H9 (cell line): Measurements from ENCODE around the gene ESX1. TPM values are rescaled to one million over a fixed set of nuclear protein-coding genes. Genes with fewer than 3 reads are reported as not detected.
A peak's percentile ranks its signal among the peaks of the same experiment; 100 is the strongest.

Source experiments
- DNase-seq: peaks from one replicate; pipeline ENCODE4 v3.0.0-alpha.2; 2017
- H2AFZ ChIP-seq: one replicate; pipeline ENCODE4 v1.6.1; 2013; ENCODE audit warnings: mild to moderate bottlenecking, low read length, control low read depth, moderate library complexity
- H2AK5ac ChIP-seq: 2 replicates; pipeline ENCODE4 v1.6.1; 2013; ENCODE audit warnings: low read length, control low read depth, mixed read lengths; ENCODE audit not compliant: insufficient read length
- H2BK120ac ChIP-seq: one replicate; pipeline ENCODE4 v1.6.1; 2013; ENCODE audit warnings: low read depth, mild to moderate bottlenecking, low read length, control low read depth, inconsistent platforms; ENCODE audit not compliant: poor library complexity, severe bottlenecking
- H2BK12ac ChIP-seq: 2 replicates; pipeline ENCODE4 v1.6.1; 2013; ENCODE audit warnings: low read length, control low read depth, mixed read lengths, low read depth; ENCODE audit not compliant: insufficient read length
- H2BK15ac ChIP-seq: 2 replicates; pipeline ENCODE4 v1.6.1; 2013; ENCODE audit warnings: low read depth, low read length, control low read depth
- H2BK20ac ChIP-seq: one replicate; pipeline ENCODE4 v1.6.1; 2013; ENCODE audit warnings: low read depth, mild to moderate bottlenecking, low read length, control low read depth, inconsistent platforms; ENCODE audit not compliant: poor library complexity, severe bottlenecking
- H2BK5ac ChIP-seq: 2 replicates; pipeline ENCODE4 v1.6.1; 2013; ENCODE audit warnings: low read length, control low read depth, mixed read lengths; ENCODE audit not compliant: insufficient read length
- H3K14ac ChIP-seq: 2 replicates; pipeline ENCODE4 v1.6.1; 2013; ENCODE audit warnings: low read length, control low read depth; ENCODE audit not compliant: insufficient read depth
- H3K18ac ChIP-seq: 2 replicates; pipeline ENCODE4 v1.6.1; 2013; ENCODE audit warnings: low read depth, mild to moderate bottlenecking, mixed read lengths, low read length, control low read depth; ENCODE audit not compliant: insufficient read length
- H3K23ac ChIP-seq: 2 replicates; pipeline ENCODE4 v1.6.1; 2013; ENCODE audit warnings: low read length, control low read depth, mixed read lengths, low read depth; ENCODE audit not compliant: insufficient read length
- H3K23me2 ChIP-seq: 2 replicates; pipeline ENCODE4 v1.6.1; 2013; ENCODE audit warnings: low read depth, mild to moderate bottlenecking, mixed read lengths, low read length, control low read depth; ENCODE audit not compliant: insufficient read length, poor library complexity, severe bottlenecking
- H3K27ac ChIP-seq: 2 replicates; pipeline ENCODE4 v1.5.1; 2013; ENCODE audit warnings: low read length, control low read depth, mixed read lengths, low read depth; ENCODE audit not compliant: insufficient read length
- H3K27me3 ChIP-seq: 2 replicates; pipeline ENCODE4 v1.6.1; 2013; ENCODE audit warnings: low read length, control low read depth, inconsistent platforms; ENCODE audit not compliant: insufficient read depth
- H3K4ac ChIP-seq: 2 replicates; pipeline ENCODE4 v1.6.1; 2013; ENCODE audit warnings: low read depth, mild to moderate bottlenecking, control low read depth, inconsistent platforms, low read length, moderate library complexity
- H3K4me1 ChIP-seq: 2 replicates; pipeline ENCODE4 v1.6.1; 2013; ENCODE audit warnings: low read length, control low read depth, inconsistent platforms; ENCODE audit not compliant: insufficient read depth
- H3K4me2 ChIP-seq: 2 replicates; pipeline ENCODE4 v1.6.1; 2013; ENCODE audit warnings: low read length, control low read depth, mixed read lengths; ENCODE audit not compliant: insufficient read length, insufficient read depth
- H3K56ac ChIP-seq: 2 replicates; pipeline ENCODE4 v1.6.1; 2013; ENCODE audit warnings: low read depth, mild to moderate bottlenecking, mixed read lengths, low read length, control low read depth; ENCODE audit not compliant: insufficient read length
- H3K79me1 ChIP-seq: 2 replicates; pipeline ENCODE4 v1.6.1; 2013; ENCODE audit warnings: low read depth, mild to moderate bottlenecking, moderate library complexity, low read length, control low read depth, inconsistent platforms; ENCODE audit not compliant: insufficient read depth, poor library complexity, severe bottlenecking
- H3K79me2 ChIP-seq: 2 replicates; pipeline ENCODE4 v1.6.1; 2013; ENCODE audit warnings: low read length, control low read depth, inconsistent platforms; ENCODE audit not compliant: insufficient read depth
- H3K9ac ChIP-seq: 2 replicates; pipeline ENCODE4 v1.6.1; 2013; ENCODE audit warnings: low read length, control low read depth, mixed read lengths; ENCODE audit not compliant: insufficient read length; ENCODE audit errors: extremely low read depth
- H3K9me3 ChIP-seq: one replicate; pipeline ENCODE4 v1.6.1; 2013; ENCODE audit warnings: low read depth, low read length, inconsistent platforms; ENCODE audit not compliant: control insufficient read depth
- H3T11ph ChIP-seq: one replicate; pipeline ENCODE4 v1.6.1; 2013; ENCODE audit warnings: mild to moderate bottlenecking, low read length, control low read depth, inconsistent platforms
- H4K20me1 ChIP-seq: one replicate; pipeline ENCODE4 v1.6.1; 2013; ENCODE audit not compliant: control insufficient read depth, insufficient read length, insufficient read depth
- H4K5ac ChIP-seq: 2 replicates; pipeline ENCODE4 v1.6.1; 2013; ENCODE audit warnings: low read depth, mild to moderate bottlenecking, mixed read lengths, low read length, control low read depth; ENCODE audit not compliant: insufficient read length
- H4K8ac ChIP-seq: replicated peaks from 2 replicates; pipeline ENCODE4 v1.6.1; 2013; ENCODE audit warnings: low read length, control low read depth, mixed read lengths, low read depth; ENCODE audit not compliant: insufficient read length
- H4K91ac ChIP-seq: 2 replicates; pipeline ENCODE4 v1.6.1; 2013; ENCODE audit warnings: low read depth, mild to moderate bottlenecking, moderate library complexity, mixed read lengths, low read length, control low read depth; ENCODE audit not compliant: insufficient read length
- H3K27ac Mint-ChIP-seq, 3 experiments: 2 replicates in 2 of 3; 3 replicates in 1 of 3; pipeline ENCODE4 v1.8.0; 2020 to 2021; ENCODE audit warnings: mixed read lengths in 3 of 3, mild to moderate bottlenecking in 1 of 3, moderate library complexity in 1 of 3
- H3K27me3 Mint-ChIP-seq: 2 replicates; pipeline ENCODE4 v1.8.0; 2021; ENCODE audit warnings: low read depth, mild to moderate bottlenecking, moderate library complexity, mixed read lengths
- H3K36me3 Mint-ChIP-seq, 3 experiments: 2 replicates in 2 of 3; 3 replicates in 1 of 3; pipeline ENCODE4 v1.8.0; 2020 to 2021; ENCODE audit warnings: low read depth in 3 of 3, mixed read lengths in 3 of 3; ENCODE audit not compliant: insufficient read depth in 1 of 3
- H3K4me1 Mint-ChIP-seq, 2 experiments: 2 replicates each; pipeline ENCODE4 v1.8.0; 2020; ENCODE audit warnings: mixed read lengths in 2 of 2
- H3K4me3 Mint-ChIP-seq, 2 experiments: 2 replicates in 1 of 2; 3 replicates in 1 of 2; pipeline ENCODE4 v1.8.0; 2020 to 2021; ENCODE audit warnings: mild to moderate bottlenecking in 2 of 2, mixed read lengths in 2 of 2, moderate library complexity in 1 of 2
- H3K9me3 Mint-ChIP-seq, 2 experiments: 2 replicates in 1 of 2; 3 replicates in 1 of 2; pipeline ENCODE4 v1.8.0; 2020; ENCODE audit warnings: mild to moderate bottlenecking in 2 of 2, mixed read lengths in 2 of 2, moderate library complexity in 1 of 2
- CTCF ChIP-seq: fragments of 200-600 bp; sonication (generic); conservative IDR thresholded peaks from 3 replicates; pipeline ENCODE4 v1.8.0; 2021; ENCODE audit warnings: antibody characterized with exemption, mild to moderate bottlenecking
- WGBS: extraction: QIAGEN DNeasy Blood & Tissue Kit; methylation state at CpG from one replicate; pipeline ENCODE4 v1.1.7; 2013; ENCODE audit warnings: missing lambda C conversion rate, low lambda C conversion rate, mixed read lengths; ENCODE audit not compliant: insufficient read length; ENCODE audit errors: extremely low coverage; 5-methylcytosine and 5-hydroxymethylcytosine counted together
- total RNA-seq: library from RNA; stranded (reverse); gene quantifications from 2 replicates; pipeline ENCODE4 v1.2.1, GENCODE V29; 2021

ESX1 gene
- total RNA-seq, 1 experiment from 2014 or later: not detected

GRCh38 chrX:104270212-104270611, 15.5 kb upstream of the ESX1 start:
- H3K23me2 ChIP-seq: no peaks in the 10 kb centered on the region
- no peak overlapping the region for H3K4me2 ChIP-seq
- Mint-ChIP-seq H3K27ac (no peak overlapping the region), H3K27me3 (peaks cover 61% of the 10 kb centered on the region), H3K9me3 (peaks cover 0 to 47% of the 10 kb centered on the region in 2 experiments; a peak in 2 of 5 replicates), H3K4me1 (peaks cover 0 to 2% of the 10 kb centered on the region in 2 experiments; a peak in 1 of 4 replicates), H3K4me3 (peak overlapping the region in 1 of 2 experiments; percentile 35; a peak in 1 of 5 replicates), H3K36me3 (peaks cover 0 to 2% (median 0%) of the 10 kb centered on the region in 3 experiments; a peak in 1 of 7 replicates)
- no peak for DNase-seq
- H4K5ac ChIP-seq: no peak overlapping the region
- peaks cover 5% of the 10 kb centered on the region; the same call in 1 of the 2 replicates for H3K27me3 ChIP-seq
- no peak overlapping the region for H3K56ac ChIP-seq
- H2BK12ac ChIP-seq: no peak overlapping the region
- H3K9ac ChIP-seq: no peak overlapping the region
- H3K79me1 ChIP-seq: no peaks in the 10 kb centered on the region
- no CpG with 5 or more reads among the region's 6 CpGs for WGBS
- no peaks in the 10 kb centered on the region for H4K20me1 ChIP-seq
- H3K9me3 ChIP-seq: peaks cover 7% of the 10 kb centered on the region
- H3K14ac ChIP-seq: no peak overlapping the region
- no peak overlapping the region for H4K8ac ChIP-seq
- no peak overlapping the region for H2AFZ ChIP-seq
- no peak overlapping the region for H2BK20ac ChIP-seq
- no peak overlapping the region for H3K4ac ChIP-seq
- no peak overlapping the region for H4K91ac ChIP-seq
- H2AK5ac ChIP-seq: no peak overlapping the region
- H2BK15ac ChIP-seq: no peak overlapping the region
- H2BK5ac ChIP-seq: no peak overlapping the region
- H3K27ac ChIP-seq: no peak overlapping the region
- H3K18ac ChIP-seq: no peak overlapping the region
- no peak overlapping the region for H3T11ph ChIP-seq
- no peak overlapping the region for H3K23ac ChIP-seq
- H3K4me1 ChIP-seq: no peaks in the 10 kb centered on the region
- no peaks in the 10 kb centered on the region for H3K79me2 ChIP-seq
- no peak overlapping the region for H2BK120ac ChIP-seq
- TF ChIP-seq CTCF: peak; percentile 40; the same call in 2 of the 3 replicates
